GM19239 (cell line): Measurements from ENCODE around the gene S100A5.

Source experiments
- DNase-seq: peaks from one replicate; pipeline ENCODE4 v3.0.0; 2011; ENCODE audit warnings: low spot score; ENCODE audit not compliant: insufficient read length
- FAIRE-seq: peaks from 2 replicates; lab custom pipeline; 2011; peaks lifted over from hg19 to GRCh38; lab: Jason Lieb, UNC

Gene S100A5

GRCh38 chr1:153548722-153549688 lies 8.3 kb upstream of the S100A5 start, which contains the start of gene S100A3:
S100A3 (minus strand) TSS chr1:153549258; CDS start chr1:153548485, 773 bp downstream.
- DNase-seq (no peak), FAIRE-seq (no peak)

GRCh38 chr1:153547560-153548551 lies 7.1 kb upstream of the S100A5 start:
- no peak for FAIRE-seq

GRCh38 chr1:153546796-153547559 lies 6.2 kb upstream of the S100A5 start:
- FAIRE-seq = no peak
- no peak for DNase-seq

More at GRCh38 chr1:153547560-153548551, 7.1 kb upstream of the S100A5 start:
- no peak for DNase-seq

DNA sequence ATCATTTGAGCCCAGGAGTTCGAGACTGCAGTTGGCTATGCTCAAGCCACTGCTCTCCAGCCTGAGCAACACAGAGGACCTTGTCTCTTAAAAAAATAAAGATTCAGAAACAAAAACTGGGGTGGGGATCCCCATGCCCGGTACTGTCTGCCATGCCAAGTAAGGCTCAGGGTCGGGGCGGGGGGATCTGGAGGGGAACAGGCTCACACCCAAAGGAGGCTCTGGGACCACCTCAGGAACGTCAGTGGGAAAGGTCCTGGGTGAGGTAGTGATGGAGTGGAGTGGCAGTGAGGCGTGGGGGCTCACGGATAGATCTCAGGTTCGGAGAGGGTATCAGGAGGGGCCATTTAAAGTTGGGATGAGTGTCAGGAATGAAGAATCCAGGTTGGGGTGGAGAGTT lies 5.6 kb upstream of the S100A5 start:
- DNase-seq = no peak
- no peak for FAIRE-seq

- FAIRE-seq = no peak
- DNase-seq = no peak
Measured at GRCh38 chr1:153545067-153546055, 4.6 kb upstream of the S100A5 start, which contains the start of gene S100A4. S100A4 (minus strand) TSS chr1:153545806; CDS start chr1:153544794, 1,012 bp downstream.

GRCh38 chr1:153544453-153545066 lies 3.8 kb upstream of the S100A5 start:
- no peak for FAIRE-seq

GRCh38 chr1:153543736-153544135 lies 3.0 kb upstream of the S100A5 start:
- DNase-seq (no peak), FAIRE-seq (no peak)

More at GRCh38 chr1:153544453-153545066, 3.8 kb upstream of the S100A5 start:
- DNase-seq = no peak

DNA sequence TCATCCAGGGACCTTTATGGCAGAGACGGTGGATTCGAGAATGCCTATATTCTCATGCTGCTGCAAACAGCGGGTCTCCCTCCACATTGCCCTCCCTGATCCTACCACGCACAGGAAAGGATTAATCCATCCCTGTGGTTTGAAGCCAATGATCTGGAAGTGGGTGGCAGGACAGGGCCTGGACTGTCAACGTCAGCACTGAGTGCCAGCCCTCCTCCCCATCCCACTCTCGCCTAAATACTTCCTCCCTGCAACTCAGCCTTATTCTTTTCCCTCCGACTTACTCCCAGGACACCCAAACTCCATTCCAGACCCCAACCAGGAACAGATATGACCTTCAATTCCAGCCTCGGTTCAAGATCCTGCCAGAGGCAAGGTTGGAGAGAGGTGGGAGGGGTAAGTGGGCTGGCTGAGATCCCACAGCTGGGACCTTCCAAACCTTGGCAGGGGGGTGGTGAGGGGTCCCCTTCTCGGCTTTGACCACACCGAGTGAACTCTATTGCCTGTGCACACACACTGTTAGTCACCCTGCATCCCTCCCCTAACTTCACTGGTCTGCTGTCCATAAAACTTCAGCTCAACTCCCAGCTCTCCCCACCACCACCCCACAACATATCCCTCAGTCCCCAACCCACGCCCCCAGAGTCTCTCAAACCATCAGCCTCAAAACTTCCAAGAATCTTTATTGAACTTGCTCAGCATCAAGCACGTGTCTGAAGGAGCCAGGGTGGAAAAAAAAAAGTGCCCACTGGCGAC lies 2.4 kb upstream of the S100A5 start:
- DNase-seq (no peak), FAIRE-seq (no peak)

DNA sequence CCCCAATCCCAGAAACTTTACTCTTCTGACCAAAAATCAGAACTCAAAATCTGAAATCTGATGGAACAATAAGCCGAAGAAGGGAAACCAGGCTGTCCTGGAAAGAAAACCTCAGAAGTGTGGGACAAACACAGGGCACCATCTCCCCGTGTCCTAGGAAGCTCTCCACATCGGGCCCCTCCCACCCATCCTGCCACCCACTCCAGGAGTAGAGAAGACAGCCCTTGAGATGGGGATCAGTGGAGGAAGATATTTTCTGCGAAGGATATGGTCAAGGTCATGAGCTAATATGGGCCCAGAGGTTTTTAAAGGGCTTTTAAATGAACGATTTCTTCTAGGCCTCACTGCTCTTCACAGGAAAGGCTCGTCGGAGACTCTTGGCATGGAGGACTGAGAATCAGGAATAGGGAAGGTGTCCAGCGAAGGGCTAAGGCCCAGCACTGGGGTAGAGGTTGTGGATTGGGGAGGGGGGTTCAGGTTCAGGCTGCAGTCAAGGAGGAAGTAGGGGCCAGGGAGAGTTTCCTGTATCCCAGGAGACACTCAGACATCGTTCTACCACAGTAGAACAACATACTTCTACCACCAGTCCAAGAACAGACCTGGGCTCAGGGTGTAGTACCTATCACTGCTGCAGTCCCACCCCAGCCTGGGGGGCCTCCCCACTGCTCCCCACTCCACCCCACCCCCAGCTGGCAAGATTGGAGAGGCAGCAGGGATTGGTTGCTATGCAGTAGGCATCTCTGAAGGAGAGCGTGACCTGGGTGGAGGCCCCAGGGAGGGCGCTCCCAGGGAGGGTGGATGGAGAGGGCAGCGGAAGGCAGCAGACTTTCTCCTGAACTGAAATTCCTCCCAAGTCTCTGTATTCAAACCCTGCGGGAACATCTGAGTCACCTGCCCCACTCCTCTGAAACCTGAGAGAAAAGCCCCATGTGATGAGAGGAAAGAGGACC lies 1.2 kb upstream of the S100A5 start:
- DNase-seq (no peak), FAIRE-seq (no peak)

DNA sequence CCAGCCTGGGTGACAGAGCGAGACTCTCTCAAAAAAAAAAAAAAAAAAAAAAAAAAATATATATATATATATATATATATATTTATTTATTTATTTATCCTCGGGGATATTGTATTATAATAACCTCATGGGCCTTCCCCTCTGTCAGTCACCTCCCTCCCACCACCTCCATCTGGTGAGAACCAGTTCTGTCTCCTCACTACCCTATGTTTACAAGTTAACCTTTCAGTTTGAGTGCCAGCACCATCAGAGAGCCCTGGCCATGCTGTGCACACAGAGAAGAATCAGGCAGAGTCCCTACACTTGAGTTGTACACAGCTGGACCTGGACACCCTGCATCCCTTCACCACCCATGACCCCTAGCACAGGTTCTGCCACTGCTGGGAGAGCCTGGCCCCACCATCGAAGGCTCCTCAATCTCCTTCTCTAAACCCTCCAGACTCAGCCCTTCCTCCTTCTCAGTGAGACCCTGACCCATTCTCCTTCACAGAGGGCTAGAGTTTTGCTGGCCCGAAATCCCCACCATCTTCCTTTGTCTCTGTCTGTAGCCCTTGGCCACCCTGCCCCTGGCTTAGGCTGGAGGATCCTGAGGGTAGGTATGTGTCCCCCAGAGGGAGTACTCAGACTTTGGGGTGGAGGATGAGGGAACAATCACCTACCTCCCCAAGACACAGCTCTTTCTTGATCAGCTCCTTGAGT lies 1.2 kb downstream of the S100A5 start:
- FAIRE-seq = no peak
- no peak for DNase-seq

- no peak for FAIRE-seq
- no peak for DNase-seq
Measured at GRCh38 chr1:153538315-153538821, 2.4 kb downstream of the S100A5 start.

DNA sequence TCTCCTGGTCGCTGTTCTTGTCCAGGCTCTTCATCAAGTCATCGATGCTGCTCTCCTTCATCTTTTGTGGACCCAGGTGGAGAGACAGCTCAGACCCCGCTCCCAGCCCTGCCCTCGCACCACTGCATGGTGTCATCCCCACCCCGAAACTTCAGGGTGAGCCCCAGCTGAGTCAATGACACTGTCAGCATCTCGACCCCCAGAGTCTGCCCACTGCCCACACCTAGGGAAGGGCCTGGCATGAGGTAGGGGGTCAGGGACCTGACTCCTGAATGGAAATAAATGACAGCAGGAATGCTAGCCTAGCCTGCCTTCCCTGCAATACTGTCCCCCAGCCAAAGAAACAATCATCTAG lies 3.4 kb downstream of the S100A5 start:
- DNase-seq = no peak
- no peak for FAIRE-seq

DNA sequence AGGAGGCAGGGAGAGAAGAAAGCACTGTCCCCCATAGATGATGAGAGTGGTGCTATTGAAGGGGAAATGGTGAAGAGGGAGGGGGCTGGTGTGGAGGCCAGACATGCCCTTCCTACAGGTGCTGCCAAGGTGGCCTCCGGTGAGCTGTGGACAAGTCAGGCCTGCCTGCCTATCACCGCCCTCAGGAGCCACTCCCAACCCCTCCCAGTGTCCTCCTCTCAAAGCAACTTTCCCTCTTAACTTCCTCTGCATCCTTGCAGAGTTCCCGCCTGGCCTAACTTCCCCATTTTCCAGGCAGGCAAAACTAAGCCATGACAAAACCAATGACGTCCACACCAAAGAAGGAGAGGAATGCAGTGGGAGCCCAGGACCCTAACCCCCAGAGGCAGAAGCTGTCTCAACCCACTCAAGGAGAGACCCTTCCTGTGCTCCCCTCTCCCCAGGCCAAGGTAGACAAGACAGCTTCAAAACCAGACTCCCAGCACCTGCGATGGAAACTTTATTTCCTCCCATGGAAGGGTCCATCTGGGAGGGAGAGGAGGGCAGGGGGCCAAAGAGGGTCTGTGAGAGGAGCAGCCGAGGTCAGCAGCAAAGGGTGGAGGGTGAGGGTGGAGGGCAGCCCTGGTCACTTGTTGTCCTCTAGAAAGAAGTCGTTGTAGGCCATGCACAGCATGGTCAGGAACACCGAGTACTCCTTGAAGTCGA lies 3.9 kb downstream of the S100A5 start:
- FAIRE-seq (no peak), DNase-seq (no peak)

DNA sequence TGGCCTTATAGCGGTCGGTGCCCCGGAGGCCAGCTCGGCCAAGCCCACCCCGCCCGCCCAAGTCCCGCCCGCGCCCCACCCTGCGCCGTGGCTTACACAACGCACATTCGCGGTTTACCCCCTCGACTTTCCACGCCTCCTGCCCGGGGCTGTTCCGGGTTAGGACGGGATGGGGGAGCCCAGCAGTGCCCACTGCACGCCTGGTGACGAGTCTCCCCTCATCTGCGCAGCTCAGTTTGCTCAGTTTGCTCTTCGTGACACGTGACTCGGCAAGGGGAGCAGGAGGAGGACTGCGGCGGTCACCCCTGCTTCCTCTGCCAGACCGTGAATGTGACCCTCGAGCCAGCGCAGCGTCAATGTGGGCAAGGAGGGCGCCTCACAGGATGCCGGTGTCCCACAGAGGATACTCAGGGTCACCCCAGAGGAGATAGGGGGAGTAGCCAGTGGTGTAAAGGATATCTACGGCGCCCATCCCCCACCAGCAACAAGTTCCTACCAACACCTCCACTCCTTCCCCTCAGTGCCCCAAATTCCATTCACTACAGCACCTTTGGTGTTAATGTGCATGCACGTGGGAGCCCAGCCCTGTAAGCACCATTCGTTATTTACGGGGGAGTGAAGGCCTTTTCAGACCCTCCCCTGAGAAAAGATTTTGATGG lies 4.6 kb downstream of the S100A5 start:
- FAIRE-seq (no peak), DNase-seq (no peak)
